ENCODE measurements around the gene TIRAP. TPM values are rescaled to one million over a fixed set of nuclear protein-coding genes. Genes with fewer than 3 reads are reported as not detected.

TIRAP gene
- polyA plus RNA-seq, 1 experiment, result 7.2 TPM

- H3K36me3 ChIP-seq (ENCODE audit: control insufficient read depth, insufficient read depth, low read length), result peaks cover 5% of the 10 kb centered on the region; the same call in 1 of the 2 replicates
- no peak for TF ChIP-seq CTCF (IDR thresholded peaks at IDR 0.05; ENCODE audit: insufficient read depth, low read depth, low read length)
- DNase-seq (ENCODE audit: low read depth), result no peak
- ChIA-PET CTCF (no interaction called here), POLR2A (no interaction called here)
- H3K27me3 ChIP-seq (ENCODE audit: control insufficient read depth, insufficient read depth, low read length), result no peaks in the 10 kb centered on the region
- H3K4me3 ChIP-seq (ENCODE audit: low read depth, low read length), result no peak overlapping the region
These were observed 26.7 kb upstream of the TIRAP start for GRCh38 chr11:126256216-126256615.

- CTCF ChIA-PET, result interaction anchor here (0.6 kb wide), 2 partner anchors 261 to 1421 kb away, joined by 3 read pairs; no protein-coding TSS in a partner anchor
- no peak overlapping the region for H3K4me3 ChIP-seq (ENCODE audit: low read depth, low read length)
- H3K27me3 ChIP-seq (ENCODE audit: control insufficient read depth, insufficient read depth, low read length), result no peaks in the 10 kb centered on the region
- TF ChIP-seq CTCF (IDR thresholded peaks at IDR 0.05; ENCODE audit: insufficient read depth, low read depth, low read length), result no peak
- POLR2A ChIA-PET, result no interaction called here
- peaks cover 6% of the 10 kb centered on the region for H3K36me3 ChIP-seq (ENCODE audit: control insufficient read depth, insufficient read depth, low read length)
- DNase-seq (ENCODE audit: low read depth), result no peak
These were observed 25.7 kb upstream of the TIRAP start for GRCh38 chr11:126257144-126257543.

- H3K36me3 ChIP-seq (ENCODE audit: control insufficient read depth, insufficient read depth, low read length), result peaks cover 7% of the 10 kb centered on the region
- ChIA-PET POLR2A (no interaction called here), CTCF (interaction anchor here (1.1 kb wide), 1 partner anchor 11 kb away, joined by 3 read pairs; the partner anchor contains the start of genes FOXRED1 and SRPRA)
- no peak overlapping the region for H3K4me3 ChIP-seq (ENCODE audit: low read depth, low read length)
- H3K27me3 ChIP-seq (ENCODE audit: control insufficient read depth, insufficient read depth, low read length), result no peaks in the 10 kb centered on the region
- DNase-seq (ENCODE audit: low read depth), result peak; percentile 30
- no peak for TF ChIP-seq CTCF (IDR thresholded peaks at IDR 0.05; ENCODE audit: insufficient read depth, low read depth, low read length)
These were observed 25.1 kb upstream of the TIRAP start for GRCh38 chr11:126257764-126258163.

- POLR2A ChIA-PET, result no interaction called here
- Histone ChIP-seq H3K4me3 (ENCODE audit: low read depth, low read length) (no peak overlapping the region), H3K27me3 (ENCODE audit: control insufficient read depth, insufficient read depth, low read length) (no peaks in the 10 kb centered on the region), H3K36me3 (ENCODE audit: control insufficient read depth, insufficient read depth, low read length) (peaks cover 34% of the 10 kb centered on the region)
- no peak for DNase-seq (ENCODE audit: low read depth)
- no peak for TF ChIP-seq CTCF (IDR thresholded peaks at IDR 0.05; ENCODE audit: insufficient read depth, low read depth, low read length)
- CTCF ChIA-PET, result no interaction called here
These were observed 20.7 kb upstream of the TIRAP start for GRCh38 chr11:126262216-126262615.

- no peak overlapping the region for H3K4me3 ChIP-seq (ENCODE audit: low read depth, low read length)
- peaks cover 34% of the 10 kb centered on the region for H3K36me3 ChIP-seq (ENCODE audit: control insufficient read depth, insufficient read depth, low read length)
- no peaks in the 10 kb centered on the region for H3K27me3 ChIP-seq (ENCODE audit: control insufficient read depth, insufficient read depth, low read length)
- ChIA-PET POLR2A (no interaction called here), CTCF (no interaction called here)
- DNase-seq (ENCODE audit: low read depth), result no peak
- no peak for TF ChIP-seq CTCF (IDR thresholded peaks at IDR 0.05; ENCODE audit: insufficient read depth, low read depth, low read length)
These were observed 19.4 kb upstream of the TIRAP start for GRCh38 chr11:126263489-126263888.
